ENCODE measurements around the gene LDHAL6B.

- TF ChIP-seq CTCF (IDR thresholded peaks at IDR 0.05) (no peak), POLR2A (IDR thresholded peaks at IDR 0.05) (no peak)
Observed at GRCh38 chr15:59240036-59240435, 33.4 kb downstream of the LDHAL6B start.
